SK-N-MC (cell line): ENCODE results near the gene FAAP24.
"Not testable (repeated sequence)": the region's sequence is repeated elsewhere in the genome, so short reads cannot be mapped to it uniquely, and the experiment has no call there.

ENCODE experiments used
- EZH2 ChIP-seq: fragments of 200-600 bp; sonication (generic); IDR thresholded peaks from one replicate; pipeline ENCODE4 v1.6.1; 2017; ENCODE audit warnings: antibody characterized with exemption
- FOXP2 ChIP-seq: optimal IDR thresholded peaks from 2 replicates; pipeline ENCODE3; 2011; ENCODE audit warnings: mild to moderate bottlenecking, moderate library complexity; ENCODE audit not compliant: insufficient read depth; ENCODE audit errors: extremely low read length, control extremely low read depth
- POLR2AphosphoS5 ChIP-seq: IDR thresholded peaks from 2 replicates; pipeline ENCODE4 v1.6.1; 2012; ENCODE audit warnings: mild to moderate bottlenecking, low read depth, low read length, borderline replicate concordance

GRCh38 chr19:33025468-33026238, 53.6 kb downstream of the FAAP24 start:
- not testable (repeated sequence) for TF ChIP-seq POLR2AphosphoS5, EZH2, FOXP2
